Left lung (tissue), 10 donors: ENCODE results near the gene LRRC61. TPM values are rescaled to one million over a fixed set of nuclear protein-coding genes. Genes with fewer than 3 reads are reported as not detected.

Source experiments
- ATAC-seq: fragments of 200-7000 bp; cut with Tn5 transposase; one replicate; pipeline ENCODE4 v1.9.1; 2020; ENCODE audit warnings: moderate library complexity
- DNase-seq, 4 donors: peaks; one replicate each; pipeline ENCODE4 v3.0.0-alpha.2; 2013 to 2020
- H3K27ac ChIP-seq, 2 donors: fragments of 200-600 bp; sonication (generic) in 1 of 2; one replicate each; pipeline versions ENCODE4 v1.5.0 to v1.8.0; 2020 to 2021
- H3K27me3 ChIP-seq, 2 donors: fragments of 200-600 bp; sonication (generic) in 1 of 2; one replicate each; pipeline versions ENCODE4 v1.5.0 to v1.8.0; 2020 to 2021
- H3K36me3 ChIP-seq, 2 donors: fragments of 200-600 bp; sonication (generic) in 1 of 2; one replicate each; pipeline versions ENCODE4 v1.5.0 to v1.8.0; 2020 to 2021
- H3K4me1 ChIP-seq, 2 donors: fragments of 200-600 bp; one replicate each; pipeline ENCODE4 v1.8.0; 2021
- H3K4me3 ChIP-seq, 2 donors: fragments of 200-600 bp; sonication (generic) in 1 of 2; one replicate each; pipeline versions ENCODE4 v1.5.0 to v1.8.0; 2020 to 2021; ENCODE audit warnings: mild to moderate bottlenecking in 1 of 2
- H3K9me3 ChIP-seq, 2 donors: fragments of 200-600 bp; sonication (generic) in 1 of 2; one replicate each; pipeline versions ENCODE4 v1.5.0 to v1.8.0; 2020 to 2021
- CTCF ChIP-seq, 2 donors: fragments of 200-600 bp; sonication (generic) in 1 of 2; IDR thresholded peaks; one replicate each; pipeline versions ENCODE4 v1.5.0 to v1.8.0; 2021; ENCODE audit warnings: antibody characterized with exemption in 2 of 2
- intact Hi-C, 2 donors: fragments of 100-400 bp; cut with DNase I; formaldehyde crosslinking; loops; one replicate each; pipeline versions ENCODE4 v1.11.2 to v1.14.2; 2022
- polyA plus RNA-seq, 6 donors: library from polyadenylated mRNA; unstranded; fragments of 120-200 nt; gene quantifications; one replicate each; pipeline ENCODE4 v1.2.1, GENCODE V29; 2013; ENCODE audit not compliant: insufficient read length in 6 of 6
- total RNA-seq, 2 donors: library from RNA; stranded (reverse); fragmentation: NEBNext Ultra II Directional; extraction: Animal tissue kit (Norgen Biotek cat#: 25700); gene quantifications; one replicate each; pipeline ENCODE4 v1.2.1, GENCODE V29; 2021
- donor health status: DM: no; HTN: yes; CAD: no.
- donor health status: DM: no; HTN: no; CAD: no.

Gene LRRC61
- total and polyA plus RNA-seq, 8 donors, result 9.0 to 22.5 (median 19.3) TPM

DNA sequence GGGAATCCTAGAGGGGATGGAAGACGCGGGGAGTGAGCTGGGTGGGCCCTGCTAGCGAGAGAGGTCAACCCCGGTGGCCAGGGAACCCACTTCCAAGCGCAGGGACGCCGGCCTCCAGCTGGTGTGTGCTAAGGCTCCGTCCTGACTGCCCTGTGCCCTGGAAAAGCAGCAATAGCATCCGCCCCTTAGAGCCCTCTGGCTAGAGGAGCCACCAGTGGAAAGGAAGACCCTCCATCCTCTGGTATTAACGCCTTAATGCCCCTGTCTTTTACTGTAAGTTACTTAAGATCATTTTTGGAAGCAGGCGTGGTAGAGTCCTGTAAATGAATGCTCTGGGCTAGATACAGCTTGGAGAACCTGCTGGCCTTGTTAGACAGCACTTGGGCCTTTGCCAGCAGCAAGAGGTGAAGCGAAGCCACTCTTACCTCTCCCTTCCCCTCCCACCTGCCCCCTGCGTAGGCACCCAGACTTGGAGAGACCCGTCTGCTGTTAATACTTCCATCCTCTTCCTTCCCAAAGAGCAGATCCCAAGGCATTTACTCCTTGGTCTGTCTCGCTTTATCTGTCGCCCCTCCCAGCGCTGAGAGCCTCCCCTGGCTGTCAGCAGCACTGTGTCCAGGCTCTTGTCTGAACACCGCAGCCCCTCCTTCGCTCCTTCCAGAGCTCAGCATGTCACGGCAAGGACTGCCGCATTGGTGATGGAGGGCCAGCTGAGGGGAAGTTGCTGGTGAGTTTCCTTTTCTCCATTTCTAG is 50.1 kb downstream of the LRRC61 start:
- no peaks in the 10 kb centered on the region for H3K9me3 ChIP-seq
- H3K27ac ChIP-seq, result no peak overlapping the region
- H3K4me1 ChIP-seq, result peaks cover 21 to 53% of the 10 kb centered on the region in 2 donors
- TF ChIP-seq CTCF (IDR thresholded peaks at IDR 0.05), result no peak
- H3K36me3 ChIP-seq, result peaks cover 0 to 41% of the 10 kb centered on the region in 2 donors
- intact Hi-C loops, result no loop called here
- H3K4me3 ChIP-seq, result no peak overlapping the region
- peak in 1 of 4 donors; percentile 75 for DNase-seq
- H3K27me3 ChIP-seq, result no peaks in the 10 kb centered on the region
- ATAC-seq, result no peak

- H3K36me3 ChIP-seq, result peaks cover 0 to 41% of the 10 kb centered on the region in 2 donors
- intact Hi-C loops, result no loop called here
- peaks cover 24 to 58% of the 10 kb centered on the region in 2 donors for H3K4me1 ChIP-seq
- no peak for ATAC-seq
- no peak for DNase-seq
- H3K9me3 ChIP-seq, result no peaks in the 10 kb centered on the region
- no peak for TF ChIP-seq CTCF (IDR thresholded peaks at IDR 0.05)
- H3K27me3 ChIP-seq, result no peaks in the 10 kb centered on the region
- H3K27ac ChIP-seq, result no peak overlapping the region
- no peak overlapping the region for H3K4me3 ChIP-seq
These were observed 50.9 kb downstream of the LRRC61 start for GRCh38 chr7:150374026-150374425.

DNA sequence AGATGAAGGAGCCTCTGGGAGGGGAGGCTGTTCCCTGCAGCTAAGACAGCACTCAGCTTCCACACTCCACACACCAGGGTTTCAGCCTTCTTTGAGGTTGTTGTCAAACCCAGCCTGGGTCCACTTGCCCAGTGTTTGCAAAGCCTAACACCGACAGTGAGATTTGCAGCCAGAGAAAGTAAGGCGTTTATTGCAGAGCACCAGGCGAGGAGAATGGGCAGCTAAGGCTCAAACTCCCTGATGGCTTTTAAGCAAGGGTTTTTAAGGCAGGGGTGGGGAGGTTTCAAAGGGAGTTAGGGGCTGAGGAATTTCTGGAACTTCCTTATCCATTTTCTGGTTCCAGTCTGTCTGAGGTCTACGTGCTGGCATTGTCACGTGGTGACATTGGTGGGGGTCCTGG is 51.3 kb downstream of the LRRC61 start:
- ATAC-seq (no peak), DNase-seq (no peak)
- intact Hi-C loops, result no loop called here
- Histone ChIP-seq H3K4me3 (no peak overlapping the region), H3K27me3 (no peaks in the 10 kb centered on the region), H3K9me3 (no peaks in the 10 kb centered on the region), H3K27ac (no peak overlapping the region), H3K36me3 (peaks cover 0 to 41% of the 10 kb centered on the region in 2 donors), H3K4me1 (peaks cover 23 to 56% of the 10 kb centered on the region in 2 donors)
- no peak for TF ChIP-seq CTCF (IDR thresholded peaks at IDR 0.05)

DNA sequence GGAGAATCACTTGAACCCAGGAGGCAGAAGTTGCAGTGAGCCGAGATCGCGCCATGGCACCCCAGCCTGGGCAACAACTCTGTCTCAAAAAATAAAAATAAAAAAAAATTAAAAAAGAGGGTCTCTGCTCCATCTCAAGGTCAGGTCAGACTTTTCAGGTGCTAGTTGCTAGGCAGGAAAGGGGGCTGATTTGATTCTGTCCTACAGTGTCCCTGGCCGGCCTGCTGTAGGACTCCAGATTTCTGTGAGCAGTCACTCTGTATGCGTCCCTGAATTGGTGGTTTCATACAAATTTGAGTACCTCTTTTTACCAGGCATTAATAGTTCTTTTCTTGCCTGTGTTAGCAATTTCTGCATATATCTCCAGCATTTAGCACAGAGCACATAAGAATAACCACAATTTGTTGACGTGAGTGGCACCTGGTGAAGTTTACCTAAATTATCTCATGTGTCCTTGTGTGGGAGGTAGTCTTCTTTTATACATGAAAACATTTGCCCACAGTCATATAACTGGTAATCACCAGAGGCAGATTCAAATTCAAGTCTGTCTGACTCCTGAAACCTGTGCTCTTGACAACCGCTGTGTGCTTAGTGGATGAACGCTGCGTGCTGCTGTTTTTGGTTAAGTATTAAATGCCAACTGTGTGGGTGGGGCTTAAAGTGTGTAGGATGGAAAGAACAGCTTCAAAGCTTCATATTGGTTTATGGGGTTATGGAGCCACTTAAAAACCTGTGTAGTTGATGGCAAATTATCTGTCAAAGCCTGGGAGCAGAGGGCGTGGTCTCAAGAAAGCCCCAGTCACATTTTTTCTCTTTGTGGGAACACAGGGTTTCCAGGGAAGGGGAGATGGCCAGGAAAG is 52.7 kb downstream of the LRRC61 start:
- H3K4me3 ChIP-seq, result no peak overlapping the region
- intact Hi-C loops, result no loop called here
- H3K36me3 ChIP-seq, result peaks cover 0 to 37% of the 10 kb centered on the region in 2 donors
- peaks cover 15 to 53% of the 10 kb centered on the region in 2 donors for H3K4me1 ChIP-seq
- TF ChIP-seq CTCF (IDR thresholded peaks at IDR 0.05), result no peak
- no peak for ATAC-seq
- no peak overlapping the region for H3K27ac ChIP-seq
- no peaks in the 10 kb centered on the region for H3K9me3 ChIP-seq
- DNase-seq, result no peak
- no peaks in the 10 kb centered on the region for H3K27me3 ChIP-seq

- peaks cover 0 to 30% of the 10 kb centered on the region in 2 donors for H3K36me3 ChIP-seq
These were observed 53.4 kb downstream of the LRRC61 start for GRCh38 chr7:150376560-150376959.

More at GRCh38 chr7:150376560-150376959, 53.4 kb downstream of the LRRC61 start:
- intact Hi-C loops, result no loop called here
- Histone ChIP-seq H3K27ac (peak overlapping the region in 1 of 2 donors; percentile 84), H3K27me3 (no peaks in the 10 kb centered on the region), H3K4me1 (peaks cover 15 to 47% of the 10 kb centered on the region in 2 donors), H3K9me3 (no peaks in the 10 kb centered on the region), H3K4me3 (no peak overlapping the region)
- no peak for DNase-seq
- TF ChIP-seq CTCF (IDR thresholded peaks at IDR 0.05), result no peak
- ATAC-seq, result no peak
